ENCODE results near the gene ANKRD61.
"Not testable (repeated sequence)": the region's sequence is repeated elsewhere in the genome, so short reads cannot be mapped to it uniquely, and the experiment has no call there.

ANKRD61 gene

GRCh38 chr7:6030988-6031387 lies at the start of gene ANKRD61:
Gene ANKRD61, plus strand, starts transcription at chr7:6031376. Its CDS starts 0 bp downstream, at chr7:6031376.
- no peak for DNase-seq

- DNase-seq, result not testable (repeated sequence)
Observed at GRCh38 chr7:5987061-5987460, 44.1 kb upstream of the ANKRD61 start.

- DNase-seq, result no peak
Observed at GRCh38 chr7:5997210-5997808, 33.9 kb upstream of the ANKRD61 start.

DNA sequence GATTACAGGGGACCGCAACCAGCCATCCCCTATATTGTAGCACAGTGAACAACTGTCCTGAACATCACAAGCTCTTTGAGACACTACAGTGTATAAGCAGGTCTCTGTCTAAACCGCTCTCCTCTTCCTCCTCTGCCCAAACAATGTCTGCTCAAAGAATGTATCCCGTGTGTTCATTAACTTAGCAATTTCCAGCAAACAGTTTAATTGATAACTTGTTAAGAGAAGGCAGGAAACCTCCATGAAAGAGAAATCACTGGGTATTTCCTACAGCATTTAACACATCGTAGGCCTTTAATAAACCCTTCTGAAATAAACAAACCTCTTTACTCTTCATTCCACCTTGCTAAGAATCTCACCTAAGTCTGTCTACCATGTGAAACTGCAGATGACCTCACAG lies 23.8 kb upstream of the ANKRD61 start:
- DNase-seq, result no peak

GRCh38 chr7:6007835-6008590 lies 23.2 kb upstream of the ANKRD61 start:
- DNase-seq, result not testable (repeated sequence)

- DNase-seq, result peak; percentile 99
Observed at GRCh38 chr7:6008668-6009611, 22.2 kb upstream of the ANKRD61 start, which contains the start of the genes AIMP2 and PMS2. Gene AIMP2, plus strand, starts transcription at chr7:6009272. Its CDS starts 92 bp downstream, at chr7:6009364. Gene PMS2, minus strand, starts transcription at chr7:6009049. Its CDS starts 30 bp downstream, at chr7:6009019.

DNA sequence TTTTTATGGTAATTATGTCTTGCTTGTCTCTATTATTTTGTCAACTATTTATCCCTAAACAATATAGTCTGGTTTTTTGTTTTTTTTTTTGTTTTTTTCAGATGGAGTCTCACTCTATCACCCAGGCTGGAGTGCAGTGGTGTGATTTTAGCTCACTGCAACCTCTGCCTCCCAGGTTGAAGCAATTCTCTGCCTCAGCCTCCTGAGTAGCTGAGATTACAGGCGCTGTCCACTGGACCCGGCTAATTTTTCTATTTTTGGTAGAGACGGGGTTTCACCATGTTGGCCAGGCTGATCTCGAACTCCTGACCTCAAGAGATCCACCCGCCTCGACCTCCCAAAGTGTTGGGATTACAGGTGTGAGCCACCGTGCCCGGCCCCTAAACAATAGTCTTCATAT lies 20.8 kb upstream of the ANKRD61 start:
- DNase-seq, result not testable (repeated sequence)

GRCh38 chr7:6011541-6011940 lies 19.6 kb upstream of the ANKRD61 start:
- DNase-seq, result no peak

DNA sequence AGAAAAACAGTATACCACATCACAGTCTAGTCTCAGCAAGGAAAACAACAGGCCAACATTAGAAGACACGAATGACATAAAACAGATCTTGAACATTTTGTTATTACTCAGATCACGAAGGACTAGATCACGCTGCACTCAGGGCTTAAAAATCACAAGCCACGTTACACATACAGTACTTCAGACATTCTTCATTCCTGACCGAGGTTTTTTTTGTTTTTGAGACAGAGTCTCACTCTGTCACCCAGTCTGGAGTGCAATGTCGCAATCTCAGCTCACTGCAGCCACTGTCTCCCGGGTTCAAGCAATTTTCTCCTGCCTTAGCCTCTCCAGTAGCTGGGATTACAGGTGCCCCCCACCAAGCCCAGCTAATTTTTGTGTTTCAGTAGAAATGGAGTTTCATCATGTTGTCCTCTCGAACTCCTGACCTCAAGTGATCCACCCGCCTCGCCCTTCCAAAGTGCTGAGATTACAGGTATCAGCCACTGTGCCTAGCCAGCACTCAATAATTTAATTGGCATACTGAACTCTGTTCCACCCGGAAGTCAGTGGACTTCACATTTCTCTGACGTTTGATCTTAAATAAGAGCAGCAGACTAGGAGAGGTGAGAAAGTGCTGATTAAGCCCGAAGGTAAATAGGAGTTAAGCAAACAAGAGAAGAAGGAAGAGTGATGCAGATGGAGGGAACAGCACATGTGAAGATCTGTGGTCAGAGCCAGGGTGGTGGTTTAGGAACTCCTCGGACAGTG lies 18.6 kb upstream of the ANKRD61 start:
- DNase-seq, result no peak

- peak; percentile 74 for DNase-seq
Observed at GRCh38 chr7:6015917-6016652, 15.1 kb upstream of the ANKRD61 start.

DNA sequence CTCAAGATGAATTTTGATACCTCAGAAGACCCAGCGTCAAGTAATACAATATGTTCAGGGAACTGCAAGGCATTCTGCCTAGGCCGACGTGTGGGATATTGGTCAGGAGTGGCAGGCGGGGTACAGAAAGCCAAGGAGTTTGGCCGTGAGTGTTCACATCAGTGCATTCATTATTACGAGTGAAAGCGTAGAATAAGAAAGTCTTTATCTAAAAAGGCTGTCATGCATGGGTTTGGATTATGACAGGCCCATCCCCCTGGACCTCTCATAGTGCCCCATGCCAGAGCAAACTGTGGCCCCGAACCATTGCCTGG lies 14.6 kb upstream of the ANKRD61 start:
- no peak for DNase-seq

- DNase-seq, result no peak
Observed at GRCh38 chr7:6020371-6021286, 10.5 kb upstream of the ANKRD61 start.

- DNase-seq, result no peak
Observed at GRCh38 chr7:6022707-6023106, 8.5 kb upstream of the ANKRD61 start.

DNA sequence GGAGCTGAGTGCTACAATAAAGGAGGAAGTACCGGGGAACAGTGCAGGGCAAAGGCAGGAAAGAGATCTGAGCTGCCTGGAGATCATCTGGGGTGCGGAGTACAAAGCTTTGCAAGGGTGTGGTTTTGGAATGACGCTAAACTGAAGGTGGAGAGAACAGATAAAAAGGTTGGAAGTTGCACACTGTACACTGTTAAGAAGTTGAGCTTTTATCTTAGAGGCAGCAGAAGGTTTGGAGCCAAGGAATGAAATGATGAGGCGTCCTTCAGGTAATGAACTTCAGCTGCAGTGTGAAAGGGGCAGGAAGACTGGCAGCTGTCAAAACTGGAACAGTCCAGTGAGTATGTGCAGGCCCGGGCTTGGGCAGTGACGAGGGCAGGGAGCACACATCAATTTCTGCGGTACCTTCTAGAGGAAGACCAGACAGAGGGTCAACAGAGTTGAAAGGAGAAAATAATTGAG lies 7.2 kb upstream of the ANKRD61 start:
- DNase-seq, result no peak

DNA sequence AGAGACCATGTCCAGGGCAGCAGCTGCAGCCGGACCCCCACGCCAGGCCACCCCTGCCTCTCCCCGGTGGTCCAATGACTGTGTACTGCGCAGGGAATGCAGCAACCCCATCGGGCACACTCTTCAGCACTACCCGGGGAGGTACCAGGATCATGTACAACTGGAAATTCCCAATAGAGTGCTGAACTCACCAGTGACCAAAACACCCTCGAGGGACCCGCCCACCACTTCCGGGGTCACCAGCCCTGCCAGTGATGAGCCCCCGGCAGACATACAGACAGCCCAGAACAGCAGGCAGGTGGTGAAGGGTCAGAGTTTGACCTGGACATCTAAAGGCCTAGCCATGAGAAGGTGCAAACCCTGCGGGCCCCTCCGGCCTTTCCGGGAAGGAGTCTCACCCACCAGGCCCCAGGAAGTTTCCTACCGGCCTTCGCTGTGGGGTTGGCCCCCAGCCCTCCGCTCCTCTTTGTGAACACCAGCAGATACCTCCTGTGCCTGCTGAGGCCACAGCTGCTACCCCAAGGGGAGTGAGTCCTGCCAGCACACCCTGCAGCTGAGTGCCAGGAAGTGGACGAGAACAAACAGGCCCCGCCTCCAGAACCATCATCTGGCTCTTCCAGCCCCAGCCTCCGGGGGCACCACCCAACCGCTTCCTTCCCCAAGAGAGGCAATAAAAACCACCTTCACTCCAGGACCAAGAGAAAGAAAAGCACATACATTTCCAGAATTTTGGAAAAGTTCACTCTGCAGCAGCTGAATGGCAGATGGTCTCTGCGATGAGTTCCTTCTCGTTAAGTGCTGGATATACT lies 5.0 kb upstream of the ANKRD61 start:
- peak; percentile 80 for DNase-seq

DNA sequence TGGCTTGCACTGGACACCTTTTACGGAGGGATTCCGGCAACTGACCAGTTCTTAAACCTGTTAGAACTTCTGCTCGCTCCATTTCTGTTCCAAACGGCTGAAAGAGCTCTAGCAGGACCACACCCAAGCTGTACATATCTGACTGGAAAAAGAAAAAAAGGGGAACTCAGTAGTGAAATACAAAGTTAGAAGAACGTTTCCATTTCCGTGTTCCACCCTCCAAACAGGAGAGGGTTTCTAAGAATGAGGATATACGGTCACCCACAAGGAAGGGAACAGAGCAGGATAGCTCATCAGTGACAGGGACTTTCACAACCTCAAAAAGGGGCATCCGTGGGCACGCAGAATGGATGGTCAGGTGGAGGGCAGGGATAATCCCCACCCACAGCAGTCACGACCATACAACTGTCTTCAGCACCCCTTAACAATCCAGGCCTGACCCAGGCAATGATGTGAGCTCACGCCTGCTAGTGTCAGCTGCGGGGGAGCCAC lies 4.3 kb upstream of the ANKRD61 start:
- DNase-seq, result no peak

GRCh38 chr7:6027806-6028365 lies 3.3 kb upstream of the ANKRD61 start:
- DNase-seq, result no peak

DNA sequence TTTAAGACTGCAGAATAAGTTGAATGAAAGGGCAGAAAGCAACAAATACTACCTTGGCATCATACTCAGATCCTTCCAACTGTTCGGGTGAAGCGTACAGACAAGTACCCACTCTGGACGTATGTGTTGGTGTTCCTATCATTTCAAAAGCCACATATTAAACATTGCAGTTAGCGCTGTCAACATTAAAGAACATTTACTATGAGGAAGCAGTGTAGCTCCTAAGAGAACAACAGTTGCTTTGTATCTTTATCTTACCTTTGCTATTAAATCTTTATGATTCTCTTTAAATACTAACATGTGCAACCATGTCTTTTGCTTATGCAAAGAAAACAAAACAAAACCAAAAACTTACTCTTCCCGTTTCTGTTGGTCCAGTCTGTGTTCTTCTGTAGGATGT lies 2.6 kb upstream of the ANKRD61 start:
- no peak for DNase-seq

DNA sequence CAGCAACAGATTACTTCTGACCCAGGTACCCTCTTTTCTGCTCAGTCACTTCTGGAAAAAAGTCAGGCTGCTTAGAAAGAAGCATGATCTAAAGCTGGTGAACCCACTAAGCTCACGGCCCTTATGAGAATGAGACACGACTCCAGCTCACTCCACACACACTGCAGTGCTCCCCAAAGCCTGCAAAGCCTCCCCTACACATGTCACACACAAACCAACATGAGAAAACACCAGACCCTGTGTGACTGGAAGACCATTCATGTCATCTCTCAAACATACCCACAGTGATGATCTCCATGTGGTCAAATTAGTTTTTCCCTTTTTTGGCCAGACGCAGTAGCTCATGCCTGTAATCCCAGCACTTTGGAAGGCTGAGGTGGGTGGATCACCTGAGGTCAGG lies 391 bp downstream of the ANKRD61 start:
- no peak for DNase-seq

Data from DMS 273 treated with DMSO at 0.1 percent for 48 hours (cell line).